Keratinocyte (primary cell): ENCODE measurements around the gene ANKRD34A. TPM values are rescaled to one million over a fixed set of nuclear protein-coding genes. Genes with fewer than 3 reads are reported as not detected.

Experiments used
- DNase-seq: peaks from one replicate; pipeline ENCODE4 v3.0.0-alpha.2; 2011; ENCODE audit warnings: low read depth, missing footprints, low spot score
- FAIRE-seq: peaks from 2 replicates; lab custom pipeline; 2011; peaks lifted over from hg19 to GRCh38; lab: Jason Lieb, UNC
- H2AFZ ChIP-seq: 2 replicates; pipeline ENCODE4 v1.6.0; 2012; ENCODE audit warnings: low read length, control low read depth, inconsistent platforms; ENCODE audit not compliant: control insufficient read depth
- H3K27ac ChIP-seq: 2 replicates; pipeline ENCODE4 v1.5.1; 2011; ENCODE audit warnings: low read length; ENCODE audit not compliant: control insufficient read depth, insufficient read depth
- H3K27me3 ChIP-seq: 3 replicates; pipeline ENCODE4 v1.6.0; 2011; ENCODE audit warnings: low read length; ENCODE audit not compliant: control insufficient read depth, insufficient read depth; ENCODE audit errors: extremely low read depth
- H3K36me3 ChIP-seq, 2 experiments: 2 replicates in 1 of 2; 3 replicates in 1 of 2; pipeline ENCODE4 v1.5.1; 2011; ENCODE audit warnings: low read length in 2 of 2, mild to moderate bottlenecking in 1 of 2; ENCODE audit not compliant: control insufficient read depth in 2 of 2, insufficient read depth in 2 of 2; ENCODE audit errors: extremely low read depth in 1 of 2
- H3K4me1 ChIP-seq: 3 replicates; pipeline ENCODE4 v1.5.1; 2011; ENCODE audit warnings: low read length; ENCODE audit not compliant: control insufficient read depth, insufficient read depth; ENCODE audit errors: extremely low read depth
- H3K4me2 ChIP-seq: 3 replicates; pipeline ENCODE4 v1.6.0; 2011; ENCODE audit warnings: low read depth, low read length; ENCODE audit not compliant: control insufficient read depth, insufficient read depth; ENCODE audit errors: extremely low read depth
- H3K4me3 ChIP-seq, 3 experiments: fragments of 200-600 bp in 1 of 3; sonication (generic) in 1 of 3; 2 replicates in 2 of 3; 3 replicates in 1 of 3; pipeline ENCODE4 v1.5.1; 2011 to 2016; ENCODE audit warnings: low read length in 3 of 3, mild to moderate bottlenecking in 3 of 3, control low read depth in 2 of 3, inconsistent platforms in 1 of 3, low read depth in 1 of 3, mixed read lengths in 1 of 3, mixed run types in 1 of 3, moderate library complexity in 1 of 3; ENCODE audit not compliant: control insufficient read depth in 2 of 3, insufficient read depth in 2 of 3; ENCODE audit errors: extremely low read depth in 1 of 3
- H3K79me2 ChIP-seq: 2 replicates; pipeline ENCODE4 v1.6.0; 2012; ENCODE audit warnings: low read length; ENCODE audit not compliant: control insufficient read depth, insufficient read depth
- H3K9ac ChIP-seq: 3 replicates; pipeline ENCODE4 v1.6.0; 2011; ENCODE audit warnings: low read length; ENCODE audit not compliant: control insufficient read depth, insufficient read depth; ENCODE audit errors: extremely low read depth
- H3K9me1 ChIP-seq: 3 replicates; pipeline ENCODE4 v1.6.0; 2011; ENCODE audit warnings: low read length; ENCODE audit not compliant: control insufficient read depth, insufficient read depth; ENCODE audit errors: extremely low read depth
- H3K9me3 ChIP-seq: 2 replicates; pipeline ENCODE4 v1.5.1; 2012; ENCODE audit warnings: low read depth, low read length; ENCODE audit not compliant: control insufficient read depth
- H4K20me1 ChIP-seq: 3 replicates; pipeline ENCODE4 v1.6.0; 2011; ENCODE audit warnings: low read length; ENCODE audit not compliant: control insufficient read depth, insufficient read depth; ENCODE audit errors: extremely low read depth
- CTCF ChIP-seq, 3 experiments: IDR thresholded peaks in 1 of 3; conservative IDR thresholded peaks in 1 of 3; optimal IDR thresholded peaks in 1 of 3; 2 replicates in 2 of 3; 3 replicates in 1 of 3; pipeline versions ENCODE3 to v1.5.1; 2011; ENCODE audit warnings: low read length in 3 of 3, mild to moderate bottlenecking in 3 of 3, moderate library complexity in 2 of 3, control low read depth in 1 of 3, inconsistent platforms in 1 of 3; ENCODE audit not compliant: insufficient read depth in 2 of 3; ENCODE audit errors: extremely low read depth in 1 of 3
- EZH2 ChIP-seq: IDR thresholded peaks from one replicate; pipeline ENCODE4 v1.6.1; 2012; ENCODE audit warnings: inconsistent platforms, mild to moderate bottlenecking, low read length, moderate library complexity
- dilution Hi-C: fragments of 300-500 bp; cut with MboI; formaldehyde crosslinking; loops from one replicate; pipeline ENCODE4 v1.7.0; 2020; ENCODE audit warnings: low sequenced_read_pairs; ENCODE audit not compliant: extremely low pct_ligation_motif_present
- polyA plus RNA-seq, 5 experiments: library from polyadenylated mRNA; depleted of rRNA in 3 of 5; stranded (reverse) in 3 of 5; stranded (forward) in 1 of 5; unstranded in 1 of 5; fragments of >200 nt; gene quantifications; 1 replicate in 1 of 5; 2 replicates in 3 of 5; 3 replicates in 1 of 5; pipeline versions ENCODE4 v1.2.1 to v1.2.3, GENCODE V29; 2011 to 2012; ENCODE audit warnings: missing spikeins in 2 of 5, low read depth in 1 of 5, low replicate concordance in 1 of 5

Gene ANKRD34A
- polyA plus RNA-seq, 1 donor (not counting 4 experiments of a cell fraction or from before 2014, with no cell fraction given): 0.83 TPM

GRCh38 chr1:145979746-145980456 is 15.5 kb upstream of the ANKRD34A start:
- Histone ChIP-seq H3K36me3 (no peaks in the 10 kb centered on the region), H3K27ac (peak overlapping the region; percentile 88), H2AFZ (peak overlapping the region; percentile 12), H3K4me3 (no peak overlapping the region), H3K79me2 (no peaks in the 10 kb centered on the region), H3K9me3 (no peaks in the 10 kb centered on the region), H3K4me2 (peak overlapping the region; percentile 83), H3K9me1 (no peaks in the 10 kb centered on the region), H4K20me1 (no peaks in the 10 kb centered on the region), H3K9ac (peak overlapping the region; percentile 6), H3K4me1 (peaks cover 48% of the 10 kb centered on the region), H3K27me3 (no peaks in the 10 kb centered on the region)
- dilution Hi-C loops: no loop called here
- no peak for TF ChIP-seq CTCF (optimal IDR thresholded peaks at IDR 0.05 in 1 of 3, IDR thresholded peaks at IDR 0.05 in 1 of 3, conservative IDR thresholded peaks at IDR 0.05 in 1 of 3; ENCODE audit: extremely low read depth in 1 of 3, insufficient read depth in 2 of 3, low read length in 3 of 3)
- TF ChIP-seq EZH2: no peak
- DNase-seq (no peak), FAIRE-seq (no peak)

GRCh38 chr1:145978854-145979745 is 14.7 kb upstream of the ANKRD34A start:
- Histone ChIP-seq H4K20me1 (no peaks in the 10 kb centered on the region), H2AFZ (peak overlapping the region; percentile 62), H3K4me1 (peaks cover 43% of the 10 kb centered on the region), H3K4me2 (peak overlapping the region; percentile 83), H3K9ac (peak overlapping the region; percentile 66), H3K9me1 (no peaks in the 10 kb centered on the region), H3K79me2 (no peaks in the 10 kb centered on the region), H3K9me3 (no peaks in the 10 kb centered on the region), H3K4me3 (peak overlapping the region in 2 of 3 experiments; percentile 41 to 54), H3K27me3 (no peaks in the 10 kb centered on the region), H3K27ac (peak overlapping the region; percentile 88), H3K36me3 (no peaks in the 10 kb centered on the region)
- dilution Hi-C loops: no loop called here
- TF ChIP-seq EZH2: no peak
- TF ChIP-seq CTCF (optimal IDR thresholded peaks at IDR 0.05 in 1 of 3, IDR thresholded peaks at IDR 0.05 in 1 of 3, conservative IDR thresholded peaks at IDR 0.05 in 1 of 3; ENCODE audit: extremely low read depth in 1 of 3, insufficient read depth in 2 of 3, low read length in 3 of 3): peak; percentile 21 to 51 (median 40)
- peak; percentile 98 for DNase-seq
- FAIRE-seq: peak; percentile 90
